ENCODE results near the gene ZNF423.

The ZNF423 gene

GRCh38 chr16:49545741-49546448 lies 310.0 kb downstream of the ZNF423 start:
- H3K4ac ChIP-seq (ENCODE audit: low read depth in 1 of 2, low read length in 2 of 2), result no peak overlapping the region
- H3K79me1 ChIP-seq (replicated peaks; ENCODE audit: low read length, poor library complexity, severe bottlenecking), result no peaks in the 10 kb centered on the region
- H3K14ac ChIP-seq (ENCODE audit: low read length in 2 of 2), result no peak overlapping the region
- no peak overlapping the region for H3K18ac ChIP-seq (ENCODE audit: low read depth in 1 of 2, low read length in 2 of 2)
- no peak overlapping the region for H3K4me2 ChIP-seq (ENCODE audit: low read length, poor library complexity, severe bottlenecking)
- H3K27me3 ChIP-seq (ENCODE audit: control insufficient read depth in 1 of 2, insufficient read depth in 1 of 2, low read length in 2 of 2), result peaks cover 16 to 25% of the 10 kb centered on the region in 2 experiments
- no peak overlapping the region for H2BK12ac ChIP-seq (ENCODE audit: low read length in 2 of 2)
- no peak overlapping the region for H4K91ac ChIP-seq (ENCODE audit: low read length)
- H3K9me3 ChIP-seq (ENCODE audit: control insufficient read depth, low read length), result no peaks in the 10 kb centered on the region
- no peak overlapping the region for H3K9ac ChIP-seq (ENCODE audit: low read length)
- no peak overlapping the region for H2AFZ ChIP-seq (ENCODE audit: low read depth, low read length)
- no peaks in the 10 kb centered on the region for H3K36me3 ChIP-seq (ENCODE audit: control insufficient read depth in 1 of 2, insufficient read depth in 2 of 2, low read depth in 1 of 2, low read length in 2 of 2)
- no peak overlapping the region for H3K27ac ChIP-seq (ENCODE audit: low read length, poor library complexity, severe bottlenecking)
- H2AK5ac ChIP-seq (ENCODE audit: low read length, severe bottlenecking), result no peak overlapping the region
- H2BK5ac ChIP-seq (ENCODE audit: low read depth, low read length, poor library complexity, severe bottlenecking), result no peak overlapping the region
- H3K4me1 ChIP-seq (ENCODE audit: control insufficient read depth, insufficient read depth, low read depth, low read length), result peaks cover 5% of the 10 kb centered on the region
- no peak overlapping the region for H2BK120ac ChIP-seq (ENCODE audit: low read depth, low read length)
- no peak overlapping the region for H4K8ac ChIP-seq (ENCODE audit: low read length)
- H3K23ac ChIP-seq (ENCODE audit: low read length in 2 of 2), result no peak overlapping the region
- DNase-seq, result no peak
- H2BK15ac ChIP-seq (ENCODE audit: low read depth, poor library complexity, severe bottlenecking), result no peak overlapping the region
- WGBS, result 59% methylated on average over 4 of the region's 6 CpGs
- no peak overlapping the region for H3K4me3 ChIP-seq (ENCODE audit: insufficient read depth in 1 of 2, low read depth in 1 of 2, low read length in 2 of 2)

DNA sequence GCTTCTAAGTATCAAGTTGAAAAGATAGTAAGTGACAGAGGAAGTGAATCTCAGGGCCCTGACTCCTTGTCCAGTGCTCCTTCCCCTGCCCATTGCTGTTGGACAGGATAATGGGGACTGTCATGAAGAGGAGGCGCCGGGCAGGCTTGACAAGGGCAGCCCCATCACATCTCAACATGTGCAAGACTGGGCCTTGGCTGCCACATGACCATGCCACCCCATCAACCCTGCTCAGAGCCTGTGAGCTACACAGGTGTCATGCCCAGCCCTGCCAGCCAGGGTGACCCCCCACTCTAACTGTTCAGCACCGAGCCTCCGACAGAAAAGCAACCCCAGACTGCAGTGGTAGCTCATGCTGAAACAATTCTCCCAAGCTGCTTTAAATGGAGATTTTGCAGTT lies 310.7 kb downstream of the ZNF423 start:
- Histone ChIP-seq H3K79me1 (replicated peaks; ENCODE audit: low read length, poor library complexity, severe bottlenecking) (peaks cover 1% of the 10 kb centered on the region), H2BK15ac (ENCODE audit: low read depth, poor library complexity, severe bottlenecking) (no peak overlapping the region), H3K14ac (ENCODE audit: low read length in 2 of 2) (no peak overlapping the region), H3K4me2 (ENCODE audit: low read length, poor library complexity, severe bottlenecking) (no peak overlapping the region), H3K36me3 (ENCODE audit: control insufficient read depth in 1 of 2, insufficient read depth in 2 of 2, low read depth in 1 of 2, low read length in 2 of 2) (no peaks in the 10 kb centered on the region), H2BK5ac (ENCODE audit: low read depth, low read length, poor library complexity, severe bottlenecking) (no peak overlapping the region), H3K27me3 (ENCODE audit: control insufficient read depth in 1 of 2, insufficient read depth in 1 of 2, low read length in 2 of 2) (peaks cover 16 to 30% of the 10 kb centered on the region in 2 experiments), H2BK12ac (ENCODE audit: low read length in 2 of 2) (no peak overlapping the region), H3K4ac (ENCODE audit: low read depth in 1 of 2, low read length in 2 of 2) (no peak overlapping the region), H3K9ac (ENCODE audit: low read length) (no peak overlapping the region), H2AFZ (ENCODE audit: low read depth, low read length) (no peak overlapping the region), H3K4me3 (ENCODE audit: insufficient read depth in 1 of 2, low read depth in 1 of 2, low read length in 2 of 2) (no peak overlapping the region), H3K9me3 (ENCODE audit: control insufficient read depth, low read length) (no peaks in the 10 kb centered on the region), H2BK120ac (ENCODE audit: low read depth, low read length) (no peak overlapping the region), H3K4me1 (ENCODE audit: control insufficient read depth, insufficient read depth, low read depth, low read length) (peaks cover 5% of the 10 kb centered on the region), H3K23ac (ENCODE audit: low read length in 2 of 2) (no peak overlapping the region), H2AK5ac (ENCODE audit: low read length, severe bottlenecking) (no peak overlapping the region), H4K91ac (ENCODE audit: low read length) (no peak overlapping the region), H4K8ac (ENCODE audit: low read length) (no peak overlapping the region), H3K18ac (ENCODE audit: low read depth in 1 of 2, low read length in 2 of 2) (no peak overlapping the region), H3K27ac (ENCODE audit: low read length, poor library complexity, severe bottlenecking) (no peak overlapping the region)
- DNase-seq, result no peak
- 89% methylated on average over 4 of the region's 4 CpGs for WGBS

DNA sequence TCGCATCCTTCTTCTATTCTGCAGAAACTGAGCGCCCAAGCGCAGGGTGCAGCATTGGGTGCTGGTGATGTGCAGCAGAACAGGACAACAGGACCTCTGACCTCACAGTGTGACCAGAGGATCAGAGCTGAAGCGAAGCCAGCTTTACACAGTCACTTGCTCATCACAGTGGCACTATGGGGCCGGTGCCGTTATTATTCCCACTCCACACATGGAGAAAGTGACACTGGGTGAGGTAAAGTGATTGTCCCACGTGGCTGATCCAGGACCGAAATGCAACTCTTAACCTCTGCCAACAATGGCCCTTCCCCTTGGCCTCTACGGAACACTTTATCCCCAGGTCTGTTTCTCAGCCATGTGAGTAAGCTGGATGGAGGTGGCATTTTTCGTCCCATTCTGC lies 311.1 kb downstream of the ZNF423 start:
- Histone ChIP-seq H2AK5ac (ENCODE audit: low read length, severe bottlenecking) (no peak overlapping the region), H4K8ac (ENCODE audit: low read length) (no peak overlapping the region), H3K18ac (ENCODE audit: low read depth in 1 of 2, low read length in 2 of 2) (no peak overlapping the region), H3K4me2 (ENCODE audit: low read length, poor library complexity, severe bottlenecking) (no peak overlapping the region), H2BK15ac (ENCODE audit: low read depth, poor library complexity, severe bottlenecking) (no peak overlapping the region), H2BK120ac (ENCODE audit: low read depth, low read length) (no peak overlapping the region), H4K91ac (ENCODE audit: low read length) (peak overlapping the region; percentile 5), H3K23ac (ENCODE audit: low read length in 2 of 2) (no peak overlapping the region), H2BK5ac (ENCODE audit: low read depth, low read length, poor library complexity, severe bottlenecking) (no peak overlapping the region), H3K9ac (ENCODE audit: low read length) (no peak overlapping the region), H3K4me3 (ENCODE audit: insufficient read depth in 1 of 2, low read depth in 1 of 2, low read length in 2 of 2) (no peak overlapping the region), H3K27me3 (ENCODE audit: control insufficient read depth in 1 of 2, insufficient read depth in 1 of 2, low read length in 2 of 2) (peaks cover 16 to 32% of the 10 kb centered on the region in 2 experiments), H2AFZ (ENCODE audit: low read depth, low read length) (no peak overlapping the region), H3K27ac (ENCODE audit: low read length, poor library complexity, severe bottlenecking) (no peak overlapping the region), H3K79me1 (replicated peaks; ENCODE audit: low read length, poor library complexity, severe bottlenecking) (peaks cover 1% of the 10 kb centered on the region), H3K4ac (ENCODE audit: low read depth in 1 of 2, low read length in 2 of 2) (no peak overlapping the region), H3K14ac (ENCODE audit: low read length in 2 of 2) (no peak overlapping the region), H2BK12ac (ENCODE audit: low read length in 2 of 2) (no peak overlapping the region), H3K36me3 (ENCODE audit: control insufficient read depth in 1 of 2, insufficient read depth in 2 of 2, low read depth in 1 of 2, low read length in 2 of 2) (no peaks in the 10 kb centered on the region), H3K9me3 (ENCODE audit: control insufficient read depth, low read length) (no peaks in the 10 kb centered on the region), H3K4me1 (ENCODE audit: control insufficient read depth, insufficient read depth, low read depth, low read length) (peaks cover 6% of the 10 kb centered on the region)
- no peak for DNase-seq
- WGBS, result 88% methylated on average over 8 of the region's 10 CpGs

DNA sequence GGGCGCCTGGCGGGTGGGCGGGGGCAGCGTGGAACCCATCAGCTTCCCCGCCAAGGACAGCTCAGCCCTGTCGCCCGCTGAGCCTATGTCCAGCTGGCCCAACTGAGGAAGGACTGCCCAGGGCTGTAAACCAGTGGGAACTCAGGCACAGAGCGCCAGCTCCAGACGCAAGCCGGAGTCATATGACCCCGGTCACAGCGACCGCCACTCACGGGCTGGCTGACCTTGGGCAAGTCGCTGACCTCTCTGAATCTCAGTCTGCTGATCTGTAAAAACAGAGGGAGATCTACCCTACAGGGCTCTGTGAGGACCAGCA lies 312.3 kb downstream of the ZNF423 start:
- Histone ChIP-seq H3K9me3 (ENCODE audit: control insufficient read depth, low read length) (no peaks in the 10 kb centered on the region), H2BK5ac (ENCODE audit: low read depth, low read length, poor library complexity, severe bottlenecking) (no peak overlapping the region), H4K91ac (ENCODE audit: low read length) (no peak overlapping the region), H3K79me1 (replicated peaks; ENCODE audit: low read length, poor library complexity, severe bottlenecking) (peaks cover 1% of the 10 kb centered on the region), H2AK5ac (ENCODE audit: low read length, severe bottlenecking) (no peak overlapping the region), H2AFZ (ENCODE audit: low read depth, low read length) (no peak overlapping the region), H3K14ac (ENCODE audit: low read length in 2 of 2) (no peak overlapping the region), H3K4me1 (ENCODE audit: control insufficient read depth, insufficient read depth, low read depth, low read length) (peaks cover 7% of the 10 kb centered on the region), H3K36me3 (ENCODE audit: control insufficient read depth in 1 of 2, insufficient read depth in 2 of 2, low read depth in 1 of 2, low read length in 2 of 2) (no peaks in the 10 kb centered on the region), H3K4ac (ENCODE audit: low read depth in 1 of 2, low read length in 2 of 2) (no peak overlapping the region), H3K4me2 (ENCODE audit: low read length, poor library complexity, severe bottlenecking) (no peak overlapping the region), H3K27ac (ENCODE audit: low read length, poor library complexity, severe bottlenecking) (no peak overlapping the region), H2BK12ac (ENCODE audit: low read length in 2 of 2) (no peak overlapping the region), H3K4me3 (ENCODE audit: insufficient read depth in 1 of 2, low read depth in 1 of 2, low read length in 2 of 2) (no peak overlapping the region), H4K8ac (ENCODE audit: low read length) (no peak overlapping the region), H3K9ac (ENCODE audit: low read length) (no peak overlapping the region), H3K18ac (ENCODE audit: low read depth in 1 of 2, low read length in 2 of 2) (no peak overlapping the region), H2BK120ac (ENCODE audit: low read depth, low read length) (no peak overlapping the region), H2BK15ac (ENCODE audit: low read depth, poor library complexity, severe bottlenecking) (no peak overlapping the region), H3K27me3 (ENCODE audit: control insufficient read depth in 1 of 2, insufficient read depth in 1 of 2, low read length in 2 of 2) (peaks cover 16 to 33% of the 10 kb centered on the region in 2 experiments), H3K23ac (ENCODE audit: low read length in 2 of 2) (no peak overlapping the region)
- 94% methylated on average over 15 of the region's 15 CpGs for WGBS
- no peak for DNase-seq

All from mesenchymal stem cell (in vitro differentiated cells and primary cell).